GM23338 (cell line): ENCODE measurements around the gene COQ3. TPM values are rescaled to one million over a fixed set of nuclear protein-coding genes. Genes with fewer than 3 reads are reported as not detected.

Source experiments
- ATAC-seq: fragments of 200-7000 bp; cut with Tn5 transposase; 3 replicates; pipeline ENCODE4 v1.9.1; 2020
- DNase-seq: peaks from one replicate; pipeline ENCODE4 v3.0.0-alpha.2; 2015; ENCODE audit warnings: low spot score
- H2AFZ ChIP-seq: fragments of 200-600 bp; sonication (generic); 2 replicates; pipeline ENCODE4 v1.8.0; 2016; ENCODE audit warnings: antibody characterized with exemption, mild to moderate bottlenecking, moderate library complexity
- H3F3A ChIP-seq: fragments of 200-600 bp; sonication (generic); replicated peaks from 2 replicates; pipeline ENCODE4 v1.8.0; 2017; ENCODE audit warnings: antibody characterized with exemption, mixed run types, low read depth
- H3K27ac ChIP-seq: fragments of 200-600 bp; sonication (generic); 2 replicates; pipeline ENCODE4 v1.6.1; 2016; ENCODE audit warnings: low read depth
- H3K27me3 ChIP-seq: fragments of 200-600 bp; sonication (generic); 2 replicates; pipeline ENCODE4 v1.8.0; 2016; ENCODE audit warnings: mild to moderate bottlenecking, mixed run types, moderate library complexity; ENCODE audit not compliant: insufficient read depth
- H3K36me3 ChIP-seq: fragments of 200-600 bp; sonication (generic); 2 replicates; pipeline ENCODE4 v1.8.0; 2016; ENCODE audit warnings: mild to moderate bottlenecking; ENCODE audit not compliant: insufficient read depth
- H3K4me1 ChIP-seq: fragments of 200-600 bp; sonication (generic); 2 replicates; pipeline ENCODE4 v1.8.0; 2016; ENCODE audit warnings: mild to moderate bottlenecking, moderate library complexity; ENCODE audit not compliant: insufficient read depth
- H3K4me2 ChIP-seq: fragments of 200-600 bp; sonication (generic); 2 replicates; pipeline ENCODE4 v1.7.1; 2017; ENCODE audit warnings: mixed run types
- H3K4me3 ChIP-seq: fragments of 200-600 bp; sonication (generic); 2 replicates; pipeline ENCODE4 v1.6.1; 2016; ENCODE audit warnings: mixed run types
- H3K79me2 ChIP-seq: fragments of 200-600 bp; sonication (generic); replicated peaks from 2 replicates; pipeline ENCODE4 v1.8.0; 2017; ENCODE audit warnings: mild to moderate bottlenecking; ENCODE audit not compliant: insufficient read depth
- H3K9me2 ChIP-seq: fragments of 200-600 bp; sonication (generic); 2 replicates; pipeline ENCODE4 v1.8.0; 2017; ENCODE audit not compliant: insufficient read depth
- H4K20me1 ChIP-seq: fragments of 200-600 bp; sonication (generic); replicated peaks from 2 replicates; pipeline ENCODE4 v1.8.0; 2017; ENCODE audit warnings: mild to moderate bottlenecking; ENCODE audit not compliant: insufficient read depth
- H3K27ac Mint-ChIP-seq: 2 replicates; pipeline ENCODE4 v1.8.0; 2020; ENCODE audit warnings: inconsistent platforms, mild to moderate bottlenecking, moderate library complexity, mixed read lengths
- H3K27me3 Mint-ChIP-seq: 3 replicates; pipeline ENCODE4 v1.8.0; 2022; ENCODE audit warnings: low read depth, mild to moderate bottlenecking, moderate library complexity, mixed read lengths, inconsistent platforms; ENCODE audit not compliant: insufficient read depth, poor library complexity
- H3K36me3 Mint-ChIP-seq: 3 replicates; pipeline ENCODE4 v1.8.0; 2021; ENCODE audit warnings: low read depth, mild to moderate bottlenecking, inconsistent platforms, moderate library complexity, mixed read lengths
- H3K4me1 Mint-ChIP-seq: 3 replicates; pipeline ENCODE4 v1.8.0; 2020; ENCODE audit warnings: mild to moderate bottlenecking, inconsistent platforms, mixed read lengths
- H3K4me3 Mint-ChIP-seq: 3 replicates; pipeline ENCODE4 v1.8.0; 2021; ENCODE audit warnings: moderate library complexity, mild to moderate bottlenecking, inconsistent platforms, mixed read lengths
- H3K9me3 Mint-ChIP-seq: 3 replicates; pipeline ENCODE4 v1.8.0; 2020; ENCODE audit warnings: moderate library complexity, mild to moderate bottlenecking, inconsistent platforms, mixed read lengths
- CREB1 ChIP-seq: fragments of 250-450 bp; sonication (Bioruptor Pico); IDR thresholded peaks from 2 replicates; pipeline ENCODE4 v1.5.0; 2020; ENCODE audit warnings: low read depth, mild to moderate bottlenecking, moderate library complexity
- ETS1 ChIP-seq: IDR thresholded peaks from 2 replicates; pipeline ENCODE4 v1.6.1; 2016; ENCODE audit warnings: antibody characterized with exemption
- EZH2 ChIP-seq: fragments of 200-600 bp; sonication (generic); IDR thresholded peaks from one replicate; pipeline ENCODE4 v1.8.0; 2017; ENCODE audit warnings: antibody characterized with exemption, mild to moderate bottlenecking, low read depth; ENCODE audit not compliant: unreplicated experiment
- EZH2phosphoT487 ChIP-seq: fragments of 200-600 bp; sonication (generic); IDR thresholded peaks from one replicate; pipeline ENCODE4 v1.8.1; 2018; ENCODE audit warnings: antibody characterized with exemption; ENCODE audit not compliant: unreplicated experiment
- JUNB ChIP-seq: IDR thresholded peaks from one replicate; pipeline ENCODE4 v1.6.1; 2016; ENCODE audit warnings: antibody characterized with exemption; ENCODE audit not compliant: unreplicated experiment
- POLR2AphosphoS5 ChIP-seq: IDR thresholded peaks from 2 replicates; pipeline ENCODE4 v1.6.1; 2016; ENCODE audit warnings: antibody characterized with exemption, low read depth
- STAT1 ChIP-seq: IDR thresholded peaks from one replicate; pipeline ENCODE4 v1.6.1; 2016; ENCODE audit warnings: antibody characterized with exemption; ENCODE audit not compliant: unreplicated experiment
- ZNF331 ChIP-seq: fragments of 250-450 bp; sonication (Bioruptor Pico); IDR thresholded peaks from 2 replicates; pipeline ENCODE4 v1.5.0; 2020; ENCODE audit warnings: low read depth, mild to moderate bottlenecking, moderate library complexity
- long read RNA-seq: library from polyadenylated mRNA; unstranded; transcript quantifications from one replicate; pipeline ENCODE4 v2.0.0, GENCODE V29; 2020; ENCODE audit not compliant: unreplicated experiment
- polyA plus RNA-seq: library from polyadenylated mRNA; unstranded; fragments of >200 nt; fragmentation: Nextera tagmentation; extraction: Ambion mirVana; gene quantifications from 2 replicates; pipeline ENCODE4 v1.2.1, GENCODE V29; 2016
- total RNA-seq: library from RNA; depleted of rRNA; stranded (reverse); fragments of >200 nt; shearing (Covaris generic); gene quantifications from 2 replicates; pipeline ENCODE4 v1.2.3, GENCODE V29; 2014; rRNA removed
- TF ChIP-seq, protein P1 (sequence below), 2 experiments: fragments of 200-600 bp in 1 of 2; sonication (generic) in 1 of 2; conservative IDR thresholded peaks; 2 replicates each; pipeline versions ENCODE4 v1.5.1 to v1.6.1; 2016 to 2017; ENCODE audit warnings: antibody characterized with exemption in 2 of 2, low read depth in 2 of 2, mild to moderate bottlenecking in 2 of 2, moderate library complexity in 1 of 2

COQ3 gene, protein sequence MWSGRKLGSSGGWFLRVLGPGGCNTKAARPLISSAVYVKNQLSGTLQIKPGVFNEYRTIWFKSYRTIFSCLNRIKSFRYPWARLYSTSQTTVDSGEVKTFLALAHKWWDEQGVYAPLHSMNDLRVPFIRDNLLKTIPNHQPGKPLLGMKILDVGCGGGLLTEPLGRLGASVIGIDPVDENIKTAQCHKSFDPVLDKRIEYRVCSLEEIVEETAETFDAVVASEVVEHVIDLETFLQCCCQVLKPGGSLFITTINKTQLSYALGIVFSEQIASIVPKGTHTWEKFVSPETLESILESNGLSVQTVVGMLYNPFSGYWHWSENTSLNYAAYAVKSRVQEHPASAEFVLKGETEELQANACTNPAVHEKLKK
- total RNA-seq (10.6 and 11.8 TPM in 2 replicates), polyA plus RNA-seq (22.5 and 24.9 TPM in 2 replicates)
- long read RNA-seq, transcript COQ3-201 (7 exons, 1,335 nt): major isoform, 16 of 19 reads
- long read RNA-seq, partial matches to known transcripts: 0 of 19 reads
- long read RNA-seq, other reads (novel, unspliced or antisense): 3 of 19 reads

DNA sequence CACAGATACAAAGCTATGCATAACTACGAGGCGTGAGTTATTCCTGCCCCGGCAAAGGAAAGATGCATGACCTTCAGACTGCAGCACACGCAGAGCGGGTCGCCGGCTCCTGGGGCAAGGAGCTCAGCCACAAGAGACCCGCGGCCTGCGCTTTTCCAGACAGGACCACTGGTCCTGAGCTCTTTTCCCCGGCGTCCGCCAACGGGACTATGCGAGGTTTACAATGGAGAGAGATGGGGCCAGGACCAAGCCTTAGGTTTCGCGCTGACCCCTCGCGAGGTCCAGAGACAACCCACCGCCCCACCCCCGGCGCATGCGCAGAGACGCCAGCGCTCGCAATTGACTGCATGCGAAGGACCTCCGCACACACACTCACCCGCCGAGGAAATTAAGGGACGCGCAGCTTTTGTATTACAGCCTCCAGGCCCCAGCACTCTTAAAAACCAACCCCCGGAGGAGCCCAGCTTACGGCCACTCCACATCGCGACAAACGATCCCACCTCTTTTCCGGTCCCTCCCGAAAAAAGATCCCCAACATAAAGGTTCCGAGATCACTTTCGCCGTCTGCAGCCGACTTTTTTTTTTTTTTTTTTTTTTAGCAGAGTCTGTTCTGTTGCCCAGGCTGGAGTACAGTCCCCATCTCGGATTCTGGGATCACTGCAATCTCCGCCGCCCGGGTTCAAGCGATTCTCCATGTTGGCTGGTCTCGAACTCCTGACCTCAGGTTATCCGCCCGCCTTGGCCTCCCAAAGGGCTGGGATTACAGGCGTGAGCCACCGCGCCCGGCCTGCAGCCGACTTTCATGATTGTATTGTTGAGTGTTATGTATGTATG lies at the start of gene COQ3:
Gene COQ3 (minus strand): TSS at position 498 of the 834 bp plus-strand sequence. CDS start 16 bp downstream, at position 482.
- Mint-ChIP-seq H3K4me3 (peak within 1 kb of the TSS; percentile 96), H3K27ac (peak within 1 kb of the TSS; percentile 99), H3K27me3 (peaks cover 15% of the 10 kb centered on the region), H3K9me3 (no peaks in the 10 kb centered on the region), H3K4me1 (peaks cover 4% of the 10 kb centered on the region), H3K36me3 (peaks cover 2% of the 10 kb centered on the region; the same call in 2 of the 3 replicates)
- Histone ChIP-seq H3K27me3 (no peaks in the 10 kb centered on the region), H3K4me1 (0 out of 2 replicates have a peak, but pooled peaks cover 5% of the 10 kb centered on the region), H3K27ac (peak within 1 kb of the TSS; percentile 98), H3K4me2 (peak within 1 kb of the TSS; percentile 84), H3K4me3 (peak within 1 kb of the TSS; percentile 82), H3F3A (peaks cover 19% of the 10 kb centered on the region; the same call in 1 of the 2 replicates), H4K20me1 (no peaks in the 10 kb centered on the region), H3K36me3 (no peaks in the 10 kb centered on the region; the same call in 1 of the 2 replicates), H3K79me2 (peaks cover 7% of the 10 kb centered on the region; the same call in 1 of the 2 replicates), H2AFZ (peak within 1 kb of the TSS; percentile 84), H3K9me2 (no peaks in the 10 kb centered on the region)
- peak; percentile 96 for ATAC-seq
- DNase-seq: peak; percentile 96
- TF ChIP-seq CREB1: peak; percentile 41
- TF ChIP-seq STAT1: no peak
- TF ChIP-seq POLR2AphosphoS5: peak; percentile 84

DNA sequence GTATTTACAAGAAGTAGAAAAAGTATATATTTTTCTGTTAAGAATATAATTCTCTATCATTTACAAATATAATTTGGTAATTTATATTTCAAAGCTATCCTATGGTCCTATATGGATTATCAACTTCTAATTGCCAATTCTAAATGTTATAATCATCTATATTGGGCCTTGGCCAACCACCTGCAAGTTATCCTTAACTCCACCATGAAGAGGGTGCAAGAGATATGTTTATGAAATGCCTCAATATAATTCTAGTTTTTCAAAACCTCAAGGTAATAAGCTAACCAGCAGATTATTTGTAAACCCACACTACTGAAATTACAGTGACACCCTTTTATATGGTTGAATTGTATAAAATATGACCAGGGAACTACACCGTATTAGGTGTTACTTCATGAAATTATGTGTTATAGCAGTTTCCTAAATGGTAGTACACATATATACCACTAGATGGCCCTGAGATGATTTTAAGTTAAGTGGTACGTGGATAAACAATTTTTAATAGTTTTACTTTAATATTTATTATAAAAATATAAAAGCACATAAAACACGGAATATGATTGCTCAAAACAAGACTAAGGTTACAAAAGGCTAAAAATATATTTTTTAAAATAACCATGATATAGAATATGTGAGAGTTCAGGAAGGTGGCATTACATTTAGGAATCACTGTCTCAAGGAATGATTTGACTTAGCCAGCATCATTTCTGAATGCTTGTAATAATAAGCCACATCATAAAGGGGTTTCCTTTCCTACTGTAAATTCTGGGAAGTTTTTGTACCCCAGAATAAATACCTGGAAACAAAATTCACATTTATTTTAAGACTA lies 40.9 kb upstream of the COQ3 start:
- no peak overlapping the region for H3K27ac Mint-ChIP-seq
- no peaks in the 10 kb centered on the region for H3K27me3 Mint-ChIP-seq
- Histone ChIP-seq H3K9me2 (0 out of 2 replicates have a peak, but pooled peaks cover 4% of the 10 kb centered on the region), H3K4me1 (no peaks in the 10 kb centered on the region; the same call in 1 of the 2 replicates), H3K27ac (no peak overlapping the region), H3K79me2 (no peaks in the 10 kb centered on the region), H3K27me3 (no peaks in the 10 kb centered on the region), H2AFZ (no peak overlapping the region), H3F3A (no peaks in the 10 kb centered on the region), H4K20me1 (no peaks in the 10 kb centered on the region), H3K36me3 (no peaks in the 10 kb centered on the region), H3K4me3 (no peak overlapping the region), H3K4me2 (no peak overlapping the region)
- no peaks in the 10 kb centered on the region for H3K9me3 Mint-ChIP-seq
- no peak overlapping the region for H3K4me3 Mint-ChIP-seq
- no peak for ATAC-seq
- peaks cover 4% of the 10 kb centered on the region; the same call in 1 of the 3 replicates for H3K36me3 Mint-ChIP-seq
- peak; percentile 56 for DNase-seq
- peaks cover 3% of the 10 kb centered on the region; the same call in 1 of the 3 replicates for H3K4me1 Mint-ChIP-seq
- TF ChIP-seq, protein P1, sequence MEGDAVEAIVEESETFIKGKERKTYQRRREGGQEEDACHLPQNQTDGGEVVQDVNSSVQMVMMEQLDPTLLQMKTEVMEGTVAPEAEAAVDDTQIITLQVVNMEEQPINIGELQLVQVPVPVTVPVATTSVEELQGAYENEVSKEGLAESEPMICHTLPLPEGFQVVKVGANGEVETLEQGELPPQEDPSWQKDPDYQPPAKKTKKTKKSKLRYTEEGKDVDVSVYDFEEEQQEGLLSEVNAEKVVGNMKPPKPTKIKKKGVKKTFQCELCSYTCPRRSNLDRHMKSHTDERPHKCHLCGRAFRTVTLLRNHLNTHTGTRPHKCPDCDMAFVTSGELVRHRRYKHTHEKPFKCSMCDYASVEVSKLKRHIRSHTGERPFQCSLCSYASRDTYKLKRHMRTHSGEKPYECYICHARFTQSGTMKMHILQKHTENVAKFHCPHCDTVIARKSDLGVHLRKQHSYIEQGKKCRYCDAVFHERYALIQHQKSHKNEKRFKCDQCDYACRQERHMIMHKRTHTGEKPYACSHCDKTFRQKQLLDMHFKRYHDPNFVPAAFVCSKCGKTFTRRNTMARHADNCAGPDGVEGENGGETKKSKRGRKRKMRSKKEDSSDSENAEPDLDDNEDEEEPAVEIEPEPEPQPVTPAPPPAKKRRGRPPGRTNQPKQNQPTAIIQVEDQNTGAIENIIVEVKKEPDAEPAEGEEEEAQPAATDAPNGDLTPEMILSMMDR (conservative IDR thresholded peaks at IDR 0.05; ENCODE audit: low read depth in 2 of 2): peak in 1 of 2 experiments; percentile 68; a peak in 3 of 4 replicates
- TF ChIP-seq POLR2AphosphoS5 (no peak), JUNB (no peak), EZH2 (no peak), EZH2phosphoT487 (no peak), ETS1 (no peak), STAT1 (no peak), ZNF331 (CRISPR knock-in tag) (no peak)
